Endothelial cell (in vitro differentiated cells): ENCODE measurements around the gene FGF10. TPM values are rescaled to one million over a fixed set of nuclear protein-coding genes. Genes with fewer than 3 reads are reported as not detected.

Experiments used
- DNase-seq: peaks from one replicate; pipeline ENCODE4 v3.0.0; 2021; ENCODE audit warnings: low spot score
- H3K27ac Mint-ChIP-seq: one replicate; pipeline ENCODE4 v1.8.0; 2021; ENCODE audit warnings: mixed read lengths, inconsistent platforms; ENCODE audit not compliant: unreplicated experiment
- H3K27me3 Mint-ChIP-seq: one replicate; pipeline ENCODE4 v1.8.0; 2021; ENCODE audit warnings: mild to moderate bottlenecking, moderate library complexity, mixed read lengths, inconsistent platforms; ENCODE audit not compliant: unreplicated experiment
- H3K36me3 Mint-ChIP-seq: one replicate; pipeline ENCODE4 v1.8.0; 2021; ENCODE audit warnings: mild to moderate bottlenecking, low read depth, mixed read lengths, inconsistent platforms; ENCODE audit not compliant: unreplicated experiment
- H3K4me1 Mint-ChIP-seq: one replicate; pipeline ENCODE4 v1.8.0; 2021; ENCODE audit warnings: mild to moderate bottlenecking, mixed read lengths, inconsistent platforms; ENCODE audit not compliant: unreplicated experiment
- H3K4me3 Mint-ChIP-seq: one replicate; pipeline ENCODE4 v1.8.0; 2021; ENCODE audit warnings: mild to moderate bottlenecking, mixed read lengths, inconsistent platforms; ENCODE audit not compliant: unreplicated experiment
- H3K9me3 Mint-ChIP-seq: one replicate; pipeline ENCODE4 v1.8.0; 2021; ENCODE audit warnings: mixed read lengths, inconsistent platforms; ENCODE audit not compliant: unreplicated experiment
- total RNA-seq: library from RNA; stranded (reverse); fragmentation: NEBNext Ultra II Directional; extraction: Animal tissue kit (Norgen Biotek cat#: 25700); gene quantifications from one replicate; pipeline ENCODE4 v1.2.1, GENCODE V29; 2021; ENCODE audit not compliant: unreplicated experiment
- TF ChIP-seq, protein P1 (sequence below): fragments of 200-600 bp; sonication (generic); IDR thresholded peaks from one replicate; pipeline ENCODE4 v1.5.0; 2021; ENCODE audit warnings: antibody characterized with exemption; ENCODE audit not compliant: unreplicated experiment

Gene FGF10
- total RNA-seq, 1 donor from 2014 or later, result 0.15 TPM

DNA sequence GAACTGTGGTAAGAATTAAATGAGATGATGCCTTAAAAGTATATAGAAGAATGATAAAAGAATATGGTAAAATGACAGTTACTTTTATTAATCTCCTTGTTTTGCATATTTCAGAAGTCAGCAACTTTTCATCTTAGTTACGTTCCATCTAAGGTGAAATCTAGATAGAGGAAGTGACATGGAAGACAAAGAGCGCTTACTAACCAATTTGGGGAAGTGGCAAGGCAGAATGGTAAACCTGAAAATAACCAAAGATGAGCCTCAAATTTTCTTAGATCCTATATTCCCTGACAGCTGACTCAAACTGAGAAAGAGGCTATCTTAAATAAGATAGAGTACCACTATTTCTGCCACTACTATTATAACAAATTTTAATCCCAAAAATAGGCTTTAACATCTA lies 52.5 kb downstream of the FGF10 start:
- no peak overlapping the region for H3K27ac Mint-ChIP-seq
- no peaks in the 10 kb centered on the region for H3K4me1 Mint-ChIP-seq
- TF ChIP-seq, protein P1, sequence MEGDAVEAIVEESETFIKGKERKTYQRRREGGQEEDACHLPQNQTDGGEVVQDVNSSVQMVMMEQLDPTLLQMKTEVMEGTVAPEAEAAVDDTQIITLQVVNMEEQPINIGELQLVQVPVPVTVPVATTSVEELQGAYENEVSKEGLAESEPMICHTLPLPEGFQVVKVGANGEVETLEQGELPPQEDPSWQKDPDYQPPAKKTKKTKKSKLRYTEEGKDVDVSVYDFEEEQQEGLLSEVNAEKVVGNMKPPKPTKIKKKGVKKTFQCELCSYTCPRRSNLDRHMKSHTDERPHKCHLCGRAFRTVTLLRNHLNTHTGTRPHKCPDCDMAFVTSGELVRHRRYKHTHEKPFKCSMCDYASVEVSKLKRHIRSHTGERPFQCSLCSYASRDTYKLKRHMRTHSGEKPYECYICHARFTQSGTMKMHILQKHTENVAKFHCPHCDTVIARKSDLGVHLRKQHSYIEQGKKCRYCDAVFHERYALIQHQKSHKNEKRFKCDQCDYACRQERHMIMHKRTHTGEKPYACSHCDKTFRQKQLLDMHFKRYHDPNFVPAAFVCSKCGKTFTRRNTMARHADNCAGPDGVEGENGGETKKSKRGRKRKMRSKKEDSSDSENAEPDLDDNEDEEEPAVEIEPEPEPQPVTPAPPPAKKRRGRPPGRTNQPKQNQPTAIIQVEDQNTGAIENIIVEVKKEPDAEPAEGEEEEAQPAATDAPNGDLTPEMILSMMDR, result no peak
- H3K4me3 Mint-ChIP-seq, result no peak overlapping the region
- no peaks in the 10 kb centered on the region for H3K27me3 Mint-ChIP-seq
- H3K36me3 Mint-ChIP-seq, result no peaks in the 10 kb centered on the region
- no peaks in the 10 kb centered on the region for H3K9me3 Mint-ChIP-seq
- no peak for DNase-seq

DNA sequence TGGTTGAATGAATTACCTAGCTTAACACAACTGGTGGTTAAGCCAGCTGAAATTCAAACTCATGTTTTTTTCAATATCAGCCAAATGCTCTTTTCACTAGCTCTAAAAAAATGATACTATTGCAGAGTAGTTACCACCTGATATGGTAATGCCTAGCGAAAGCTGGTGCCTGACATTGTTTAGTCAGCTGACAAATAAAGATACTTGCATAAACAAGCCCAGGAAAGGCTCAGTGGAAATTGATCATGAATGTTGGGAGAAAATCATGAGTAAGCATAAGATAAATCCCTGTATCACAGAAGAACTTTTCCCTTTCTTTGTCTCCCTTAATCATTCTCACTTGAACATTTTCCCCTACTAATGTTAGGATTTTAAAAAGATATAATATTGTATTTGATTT lies 54.6 kb downstream of the FGF10 start:
- Mint-ChIP-seq H3K4me3 (no peak overlapping the region), H3K9me3 (no peaks in the 10 kb centered on the region), H3K4me1 (no peaks in the 10 kb centered on the region), H3K36me3 (no peaks in the 10 kb centered on the region), H3K27me3 (no peaks in the 10 kb centered on the region), H3K27ac (no peak overlapping the region)
- no peak for DNase-seq
- TF ChIP-seq, protein P1, result no peak

DNA sequence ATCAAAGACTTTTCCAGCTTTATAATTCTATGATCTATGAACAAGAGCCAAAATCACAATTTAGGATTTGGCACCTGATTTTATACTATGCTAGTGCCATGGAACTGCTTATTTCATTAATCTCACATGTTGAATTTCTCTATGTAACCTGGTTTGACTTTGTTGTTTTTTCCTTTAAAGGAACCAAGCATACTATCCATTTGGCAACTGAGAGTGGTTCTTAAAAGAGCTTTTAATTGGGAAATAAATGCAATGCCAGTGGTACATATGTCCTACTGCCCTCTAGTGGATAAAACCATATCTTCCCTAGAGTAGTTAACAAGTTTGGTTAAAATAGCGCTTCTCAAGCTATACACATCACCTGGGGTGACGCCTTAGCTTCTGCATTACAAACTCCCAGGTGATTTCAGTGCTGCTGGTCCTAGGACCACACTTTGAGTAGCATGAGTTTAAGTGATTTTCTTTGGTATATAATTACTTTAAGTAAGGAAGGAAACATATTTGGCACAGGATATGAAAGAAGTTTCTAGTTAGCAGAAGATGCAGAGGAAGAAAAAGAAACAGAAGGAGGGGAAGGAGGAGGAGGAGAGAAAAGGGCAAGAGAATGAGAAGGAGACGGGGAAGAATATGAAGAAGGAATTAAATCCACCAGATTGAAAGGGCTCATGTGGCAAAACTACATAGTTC lies 56.8 kb downstream of the FGF10 start:
- H3K27me3 Mint-ChIP-seq, result no peaks in the 10 kb centered on the region
- H3K4me3 Mint-ChIP-seq, result no peak overlapping the region
- peaks cover 7% of the 10 kb centered on the region for H3K4me1 Mint-ChIP-seq
- no peaks in the 10 kb centered on the region for H3K9me3 Mint-ChIP-seq
- TF ChIP-seq, protein P1, result peak; percentile 83
- no peak overlapping the region for H3K27ac Mint-ChIP-seq
- no peak for DNase-seq
- no peaks in the 10 kb centered on the region for H3K36me3 Mint-ChIP-seq

DNA sequence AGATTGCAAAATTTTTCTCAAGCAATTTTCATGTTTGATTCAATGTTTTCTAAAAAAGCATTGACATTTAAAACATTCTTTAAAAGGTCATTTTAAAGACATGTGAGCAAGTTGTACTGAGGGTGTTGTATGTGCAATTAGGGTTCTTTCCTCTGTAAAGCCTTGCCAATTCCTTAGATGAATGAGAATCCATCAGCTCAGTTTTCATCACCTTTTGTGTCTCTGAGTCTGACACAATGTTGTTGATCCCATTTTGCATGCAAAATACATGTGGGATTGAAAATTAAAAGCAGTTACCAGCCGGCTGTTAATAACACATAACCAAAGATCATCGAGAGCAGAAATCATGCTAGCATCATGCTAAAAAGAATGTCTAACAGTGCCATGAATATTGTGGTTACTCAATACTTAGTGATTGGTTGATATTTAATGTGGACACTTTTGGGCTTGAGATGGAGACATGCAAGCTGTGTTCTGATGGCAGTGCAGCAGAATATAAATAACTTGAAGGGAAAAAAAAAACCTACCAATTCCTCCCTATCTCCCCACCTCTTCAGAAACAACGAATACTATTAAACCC lies 57.7 kb downstream of the FGF10 start:
- Mint-ChIP-seq H3K9me3 (no peaks in the 10 kb centered on the region), H3K27me3 (no peaks in the 10 kb centered on the region), H3K4me3 (no peak overlapping the region), H3K27ac (no peak overlapping the region), H3K4me1 (peaks cover 7% of the 10 kb centered on the region), H3K36me3 (no peaks in the 10 kb centered on the region)
- no peak for DNase-seq
- TF ChIP-seq, protein P1, result no peak

DNA sequence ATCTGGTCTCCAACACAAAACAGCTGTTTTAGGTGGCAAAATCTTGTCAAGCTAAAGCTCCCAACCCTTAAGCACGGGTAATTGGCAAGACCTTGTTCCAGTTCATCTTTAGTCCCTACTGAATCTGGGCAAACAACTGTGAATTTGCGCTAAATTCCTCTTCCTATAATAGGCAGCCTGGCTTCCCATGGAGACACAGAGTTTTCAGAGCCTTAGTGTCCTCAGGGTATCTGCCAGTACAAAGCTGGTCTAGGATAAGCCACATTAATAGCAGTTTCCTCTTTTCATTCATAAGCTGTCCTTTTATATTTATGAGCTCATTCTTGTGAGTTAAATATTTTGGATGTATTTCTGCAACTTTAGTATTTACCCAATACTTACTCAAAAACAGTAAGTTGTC lies 59.5 kb downstream of the FGF10 start:
- H3K4me1 Mint-ChIP-seq, result peaks cover 7% of the 10 kb centered on the region
- no peaks in the 10 kb centered on the region for H3K9me3 Mint-ChIP-seq
- TF ChIP-seq, protein P1, result no peak
- H3K36me3 Mint-ChIP-seq, result no peaks in the 10 kb centered on the region
- no peak for DNase-seq
- no peak overlapping the region for H3K4me3 Mint-ChIP-seq
- no peak overlapping the region for H3K27ac Mint-ChIP-seq
- no peaks in the 10 kb centered on the region for H3K27me3 Mint-ChIP-seq
